Endometrial microvascular endothelial cells (primary cell): Measurements from ENCODE around the gene EMP2. TPM values are rescaled to one million over a fixed set of nuclear protein-coding genes. Genes with fewer than 3 reads are reported as not detected.
"Not testable (repeated sequence)": the region's sequence is repeated elsewhere in the genome, so short reads cannot be mapped to it uniquely, and the experiment has no call there.

Experiments
- in situ Hi-C: cut with HindIII; loops from 2 replicates; pipeline ENCODE4 v1.10.0; 2017; ENCODE audit warnings: low sequenced_read_pairs, low pct_unique_long_range_greater_than_20kb; ENCODE audit errors: inconsistent ontology term
- total RNA-seq: library from RNA; depleted of rRNA; stranded (reverse); fragments of >200 nt; gene quantifications from one replicate; pipeline ENCODE4 v1.2.3, GENCODE V29; 2015; ENCODE audit errors: inconsistent ontology term

Gene EMP2
- total RNA-seq, 1 donor from 2014 or later: 26.4 TPM

DNA sequence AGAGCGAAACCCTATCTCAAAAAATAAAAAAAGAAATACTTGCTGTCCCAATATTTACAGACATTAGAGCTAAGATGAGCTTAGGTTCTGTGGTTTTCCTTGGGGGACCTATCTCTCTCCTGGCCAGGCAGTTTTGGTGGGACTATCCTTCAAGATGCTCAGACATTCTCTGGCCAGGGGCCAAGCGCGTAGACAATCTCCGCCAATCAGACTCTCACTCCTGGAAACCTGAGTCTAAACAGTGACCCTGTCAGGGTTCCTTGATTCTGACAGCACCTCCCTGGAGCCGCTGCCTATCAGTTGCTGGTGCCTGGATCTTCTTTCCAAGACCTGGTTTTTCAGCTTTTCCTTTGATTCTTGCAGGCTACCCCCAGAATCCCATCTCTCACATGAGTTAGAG, 45.6 kb downstream of the EMP2 start:
- in situ Hi-C loops: no loop called here

- in situ Hi-C loops: not testable (repeated sequence)
These were observed 46.8 kb downstream of the EMP2 start for GRCh38 chr16:10533612-10534011.

- in situ Hi-C loops: no loop called here
These were observed 48.8 kb downstream of the EMP2 start for GRCh38 chr16:10531582-10531981.

DNA sequence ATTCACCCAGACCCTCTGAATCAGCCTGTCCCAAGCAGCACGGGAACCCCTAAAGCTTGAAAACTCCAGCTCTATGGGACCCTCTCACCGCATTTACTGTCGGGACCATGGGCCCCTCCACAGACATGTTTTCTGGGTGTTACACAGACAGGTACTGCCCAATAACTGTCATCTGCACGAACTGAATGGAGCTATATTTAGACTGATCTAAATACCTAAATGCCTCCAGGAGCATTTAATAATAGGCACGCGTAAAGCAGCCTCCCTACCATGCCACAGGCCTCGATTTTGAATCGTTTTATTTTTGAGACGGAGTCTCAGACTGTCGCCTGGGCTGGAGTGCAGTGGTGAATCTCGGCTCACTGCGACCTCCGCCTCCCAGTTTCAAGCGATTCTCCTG, 49.7 kb downstream of the EMP2 start:
- in situ Hi-C loops: no loop called here

- in situ Hi-C loops: no loop called here
These were observed 50.3 kb downstream of the EMP2 start for GRCh38 chr16:10529895-10530669.

- in situ Hi-C loops: no loop called here
These were observed 51.8 kb downstream of the EMP2 start for GRCh38 chr16:10528635-10529034.

DNA sequence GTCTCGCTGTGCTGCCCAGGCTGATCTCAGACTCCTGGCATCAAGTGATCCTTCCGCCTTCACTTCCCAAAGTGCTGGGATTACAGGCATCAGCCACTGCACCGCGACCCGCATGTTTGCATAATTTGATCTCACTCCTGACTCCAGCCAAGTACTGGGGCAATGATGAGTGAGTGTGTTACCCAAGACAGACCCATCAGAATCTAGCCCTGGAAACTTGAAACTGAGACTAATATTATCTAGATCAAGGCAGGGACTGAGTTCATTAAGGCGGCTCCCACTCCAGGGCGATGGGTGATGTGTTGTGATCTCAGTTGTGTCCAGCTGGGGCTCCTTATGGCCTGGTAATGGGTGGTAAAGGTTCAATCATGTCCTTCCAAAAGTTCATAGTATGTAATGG, 53.4 kb downstream of the EMP2 start:
- in situ Hi-C loops: no loop called here

GRCh38 chr16:10525214-10525825, 55.1 kb downstream of the EMP2 start:
- in situ Hi-C loops: no loop called here

DNA sequence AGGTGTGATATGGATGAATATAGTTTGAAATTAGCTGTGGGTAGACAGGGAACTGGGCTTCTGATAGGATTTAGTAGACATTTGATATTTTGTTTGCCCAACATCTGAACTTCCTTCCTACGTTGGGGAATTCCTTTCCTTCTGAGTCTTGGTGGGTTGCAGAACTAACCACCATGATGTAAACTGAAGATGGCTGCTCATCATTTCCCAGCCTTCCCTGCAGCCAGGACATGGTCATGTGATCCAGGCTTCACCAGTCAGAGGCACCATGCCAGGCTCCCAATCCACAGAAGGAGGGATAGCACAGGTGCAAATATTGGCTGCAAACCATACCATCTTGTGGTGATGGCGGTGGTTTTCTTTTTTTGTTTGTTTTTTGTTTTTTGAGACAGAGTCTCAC, 57.4 kb downstream of the EMP2 start:
- in situ Hi-C loops: loop anchor here (25.0 kb wide), 1 partner anchor 214 kb away; the partner anchor contains the start of gene NUBP1

DNA sequence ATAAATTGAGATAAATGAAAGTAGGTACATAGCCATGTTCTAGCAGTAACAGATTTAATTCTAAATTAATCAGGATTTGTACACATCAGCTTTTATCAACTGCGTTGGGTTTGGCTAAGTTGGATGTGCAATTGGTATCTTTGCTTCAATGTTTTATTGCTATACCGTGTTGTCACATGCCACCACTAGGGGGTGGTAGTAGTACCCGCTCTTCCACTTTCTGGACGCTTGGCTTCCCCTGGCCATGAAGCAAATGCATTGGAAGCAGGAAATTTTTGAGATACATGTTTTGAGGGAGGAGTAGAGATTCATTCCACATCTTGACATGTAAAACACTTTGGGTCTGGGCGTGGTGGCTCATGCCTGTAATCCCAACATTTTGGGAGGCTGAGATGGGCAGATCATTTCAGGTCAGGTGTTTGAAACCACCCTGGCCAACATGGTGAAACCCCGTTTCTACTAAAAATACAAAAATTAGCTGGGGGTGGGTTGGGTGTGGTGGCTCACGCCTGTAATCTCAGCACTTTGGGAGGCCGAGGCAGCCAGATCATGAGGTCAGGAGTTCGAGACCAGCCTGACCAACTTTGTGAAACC, 58.6 kb downstream of the EMP2 start:
- in situ Hi-C loops: loop anchor here (25.0 kb wide), 1 partner anchor 216 kb away; the partner anchor contains the start of gene NUBP1

DNA sequence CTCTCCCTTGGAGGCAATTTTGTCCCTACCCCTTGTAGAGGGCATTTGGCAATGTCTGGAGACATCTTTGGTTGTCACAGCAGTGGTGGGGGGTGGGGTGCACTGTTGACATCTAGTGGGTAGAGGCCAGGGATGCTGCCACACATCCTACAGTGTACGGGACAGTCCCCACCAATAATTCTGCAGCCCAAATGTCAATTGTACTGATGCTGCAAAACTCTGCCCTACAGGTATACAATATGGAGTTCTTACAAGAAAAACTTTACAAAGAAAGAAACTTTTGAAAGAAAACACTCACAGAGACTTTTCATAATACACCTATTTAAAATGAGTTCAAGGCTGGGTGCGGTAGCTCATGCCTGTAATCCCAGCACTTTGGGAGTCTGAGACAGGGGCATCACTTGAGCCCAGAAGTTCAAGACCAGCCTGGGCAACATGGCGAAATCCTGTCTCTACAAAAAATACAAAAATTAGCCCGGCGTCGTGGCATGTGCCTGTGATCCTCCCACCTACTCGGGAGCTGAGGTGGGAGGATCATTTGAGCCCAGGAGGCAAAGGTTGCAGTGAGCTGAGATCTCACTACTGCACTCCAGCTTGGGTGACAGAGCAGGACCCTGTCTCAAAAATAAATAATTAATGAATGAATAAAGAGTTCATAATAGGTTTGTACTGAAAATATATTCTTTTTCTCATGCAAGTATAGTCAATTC, 59.4 kb downstream of the EMP2 start:
- in situ Hi-C loops: loop anchor here (25.0 kb wide), 1 partner anchor 216 kb away; the partner anchor contains the start of gene NUBP1

DNA sequence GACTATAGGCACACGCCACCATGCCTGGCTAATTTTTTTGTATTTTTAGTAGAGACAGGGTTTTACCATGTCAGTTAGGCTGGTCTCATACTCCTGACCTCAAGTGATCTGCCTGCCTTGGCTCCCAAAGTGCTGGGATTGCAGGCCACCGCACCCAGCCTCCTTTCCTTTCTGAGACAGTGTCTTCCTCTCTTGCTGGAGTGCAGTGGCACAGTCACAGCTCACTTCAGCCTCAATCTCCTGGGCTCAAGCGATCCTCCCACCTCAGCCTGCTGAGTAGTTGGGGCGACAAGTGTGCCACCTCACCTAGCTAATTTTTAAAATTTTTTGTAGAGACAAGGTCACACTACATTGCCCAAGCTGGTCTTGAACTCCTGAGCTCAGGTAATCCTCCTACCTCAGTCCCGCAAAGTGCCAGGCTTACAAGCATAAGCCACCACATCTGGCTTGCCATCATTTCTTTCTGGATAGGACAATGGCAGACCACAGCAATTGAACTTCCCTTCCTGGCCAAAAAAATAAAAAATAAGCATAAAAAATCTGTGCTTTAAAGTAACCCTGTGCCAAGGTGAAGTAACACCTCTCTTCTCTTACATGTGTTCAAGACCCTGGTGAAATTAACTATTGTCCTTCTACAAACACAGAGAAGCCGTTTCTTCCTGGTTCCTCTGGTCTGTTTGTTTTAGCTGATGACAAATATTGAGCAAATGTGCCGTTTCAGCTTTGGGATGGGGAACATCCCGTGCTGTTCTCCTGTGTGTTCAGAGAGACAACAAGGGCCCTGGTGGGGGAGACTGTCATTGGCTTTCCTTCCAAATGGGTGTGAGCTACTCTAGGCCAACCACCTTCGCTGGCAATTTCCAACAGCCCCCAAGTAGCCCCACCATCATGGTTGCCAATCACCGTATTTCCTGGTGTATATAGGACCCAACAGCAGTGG, 60.2 kb downstream of the EMP2 start:
- in situ Hi-C loops: loop anchor here (25.0 kb wide), 1 partner anchor 217 kb away; the partner anchor contains the start of gene NUBP1

DNA sequence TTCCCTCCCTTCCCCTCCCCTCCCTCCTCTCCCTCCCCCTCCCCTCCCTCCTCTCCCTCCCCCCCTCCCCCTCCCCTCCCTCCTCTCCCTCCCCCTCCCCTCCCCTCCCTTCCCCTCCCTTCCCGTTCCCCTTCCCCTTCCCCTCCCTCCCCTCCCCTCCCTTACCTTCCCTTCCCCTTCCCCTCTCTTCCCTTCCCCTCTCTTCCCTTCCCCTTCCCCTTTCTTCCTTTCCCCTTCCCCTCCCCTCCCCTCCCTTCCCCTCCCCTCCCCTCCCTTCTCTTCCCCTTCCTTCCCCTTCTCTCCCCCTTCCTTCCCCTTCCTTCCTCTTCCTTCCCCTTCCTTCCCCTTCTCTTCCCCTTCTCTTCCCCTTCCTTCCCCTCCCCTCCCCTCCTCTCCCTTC, 61.1 kb downstream of the EMP2 start:
- in situ Hi-C loops: loop anchor here (25.0 kb wide), 1 partner anchor 218 kb away; the partner anchor contains the start of gene NUBP1

DNA sequence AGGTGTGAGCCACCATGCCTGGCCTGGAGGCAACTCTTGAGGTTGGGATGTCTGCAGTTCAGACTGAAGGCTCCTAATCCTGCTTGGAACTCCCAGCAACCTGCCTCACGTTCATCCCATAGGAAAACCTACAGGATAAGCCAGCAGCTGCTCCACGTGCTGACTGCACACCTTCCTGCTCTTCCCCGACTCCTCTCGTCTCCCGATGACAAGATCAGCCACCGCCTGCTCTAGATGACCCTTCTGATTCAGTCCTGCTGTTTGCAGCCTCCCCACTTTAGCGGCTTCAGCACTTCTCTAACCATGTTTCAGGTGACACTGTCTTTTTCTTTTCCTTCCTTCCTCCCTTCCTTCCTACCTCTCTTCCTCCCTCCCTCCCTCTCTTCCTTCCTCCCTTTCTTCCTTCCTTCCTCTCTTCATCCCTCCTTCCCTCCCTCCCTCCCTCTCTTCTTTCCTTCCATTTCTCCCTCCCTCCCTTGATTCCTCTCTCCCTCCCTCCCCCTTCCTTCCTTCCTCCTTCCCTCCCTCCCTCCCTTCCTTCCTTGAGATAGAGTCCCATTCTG, 61.8 kb downstream of the EMP2 start:
- in situ Hi-C loops: loop anchor here (25.0 kb wide), 1 partner anchor 219 kb away; the partner anchor contains the start of gene NUBP1

GRCh38 chr16:10517868-10518267, 62.5 kb downstream of the EMP2 start:
- in situ Hi-C loops: loop anchor here (25.0 kb wide), 1 partner anchor 219 kb away; the partner anchor contains the start of gene NUBP1

- in situ Hi-C loops: loop anchor here (25.0 kb wide), 1 partner anchor 223 kb away; the partner anchor contains the start of gene NUBP1
These were observed 65.9 kb downstream of the EMP2 start for GRCh38 chr16:10514369-10515055.

GRCh38 chr16:10511829-10512228, 68.6 kb downstream of the EMP2 start:
- in situ Hi-C loops: loop anchor here (25.0 kb wide), 1 partner anchor 225 kb away; the partner anchor contains the start of gene NUBP1
